Skeletal muscle cell (primary cell): ENCODE results near the gene LGALS9.
"Not testable (repeated sequence)": the region's sequence is repeated elsewhere in the genome, so short reads cannot be mapped to it uniquely, and the experiment has no call there.

Experiments used
- DNase-seq: peaks from one replicate; pipeline ENCODE4 v3.0.0-alpha.2; 2010; ENCODE audit warnings: low read depth
- H3K4me3 ChIP-seq: 2 replicates; pipeline ENCODE4 v1.5.1; 2011; ENCODE audit warnings: low read depth, mild to moderate bottlenecking, control low read depth, low read length, moderate library complexity

Gene LGALS9

DNA sequence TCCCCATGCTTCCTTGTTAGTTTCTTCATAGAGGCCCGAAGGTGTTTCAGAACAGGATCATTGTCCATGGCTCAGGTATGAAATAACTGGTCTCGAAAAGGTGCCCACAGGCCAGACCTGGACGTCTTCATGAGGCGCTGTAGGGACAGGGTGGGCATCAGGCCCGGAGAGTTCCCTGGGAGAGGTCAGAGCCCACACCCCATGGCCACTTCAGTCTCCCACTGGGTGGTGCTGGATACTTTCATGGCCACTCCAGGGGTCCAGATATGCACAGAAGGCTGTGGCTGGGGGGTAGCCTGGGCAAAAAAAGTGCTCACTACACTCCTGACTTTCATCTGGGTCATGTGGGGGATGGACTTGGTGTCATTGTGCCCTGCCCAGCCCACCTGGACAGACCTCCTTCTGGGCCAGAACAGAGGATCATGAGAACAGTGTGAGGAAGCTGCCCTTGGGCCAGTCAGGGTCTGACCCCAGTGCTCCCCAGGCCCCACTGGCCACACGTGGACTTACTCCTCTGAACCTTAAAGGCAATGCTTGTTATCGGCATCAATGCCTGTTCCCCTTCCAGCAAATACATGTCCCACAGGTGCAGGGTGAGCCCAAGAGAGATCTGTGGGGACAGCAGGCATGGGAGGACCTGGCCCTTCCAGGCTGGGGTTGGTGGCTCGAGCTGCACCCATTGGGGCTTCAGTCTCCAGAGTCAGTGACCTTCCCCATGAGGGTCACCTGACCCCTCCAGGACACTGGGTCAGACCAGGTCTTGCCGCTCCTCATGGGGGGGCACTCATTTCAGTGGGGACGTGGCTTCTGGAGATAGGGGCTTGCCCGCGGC, 36.9 kb downstream of the LGALS9 start:
- no peak for DNase-seq
- H3K4me3 ChIP-seq = no peak overlapping the region

DNA sequence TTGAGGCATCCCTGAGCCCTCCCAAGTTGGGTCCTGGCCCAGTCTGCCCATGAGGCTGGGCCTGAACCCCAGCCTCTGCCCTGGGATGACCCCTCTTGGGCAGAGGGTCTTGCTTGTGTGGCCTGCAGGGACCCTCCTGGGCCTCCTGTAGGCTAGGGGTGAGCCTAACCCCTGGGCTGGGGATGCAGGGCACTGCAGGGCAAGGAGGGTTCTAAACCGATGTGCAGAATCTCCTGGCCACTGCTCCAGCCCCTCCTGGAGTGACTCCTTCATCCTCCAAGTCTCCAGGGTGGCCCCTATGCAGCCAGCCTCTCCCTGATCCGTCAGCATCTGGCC, 37.5 kb downstream of the LGALS9 start:
- no peak for DNase-seq
- H3K4me3 ChIP-seq = no peak overlapping the region

DNA sequence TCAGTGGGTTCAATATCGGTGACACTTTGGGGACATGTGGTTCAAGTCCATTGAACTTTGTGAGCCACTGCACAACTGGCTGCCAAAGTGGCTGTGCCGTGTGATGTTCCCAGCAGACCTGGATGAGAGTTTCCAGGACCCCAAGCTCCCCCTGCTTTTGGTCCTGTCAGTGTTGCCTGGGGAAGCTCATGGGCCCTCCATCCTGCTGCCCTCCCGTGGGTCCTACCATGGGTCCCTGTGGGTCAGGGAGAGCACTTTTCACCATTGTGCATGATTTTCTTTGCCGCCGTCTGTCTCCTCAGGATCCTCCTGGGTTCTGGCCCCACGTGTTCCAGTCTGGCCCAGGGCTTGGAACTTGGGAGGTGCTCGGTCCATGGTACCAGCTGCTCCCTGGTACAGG, 38.1 kb downstream of the LGALS9 start:
- no peak for DNase-seq

DNA sequence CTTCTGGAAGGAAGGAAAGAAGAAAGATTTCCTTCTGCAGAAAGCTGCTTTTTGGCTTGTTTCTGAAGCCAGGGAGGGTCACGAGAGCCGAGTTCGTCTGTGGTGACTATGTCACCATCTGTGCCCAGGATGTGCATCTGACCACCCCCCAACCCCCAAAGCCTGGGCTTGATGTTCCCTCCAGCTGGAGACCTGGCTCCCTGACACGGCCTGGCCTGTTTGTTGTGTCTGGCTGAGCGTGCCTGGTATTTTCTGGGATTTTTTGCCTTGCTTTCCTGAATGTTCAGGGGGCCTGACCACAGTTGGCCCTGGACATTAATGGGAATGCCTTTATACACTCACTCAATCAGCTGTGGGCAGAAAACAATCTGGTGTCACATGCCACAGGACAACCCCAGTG, 38.9 kb downstream of the LGALS9 start:
- no peak overlapping the region for H3K4me3 ChIP-seq
- no peak for DNase-seq

More for the DNA sequence above, 38.1 kb downstream of the LGALS9 start:
- H3K4me3 ChIP-seq = no peak overlapping the region

DNA sequence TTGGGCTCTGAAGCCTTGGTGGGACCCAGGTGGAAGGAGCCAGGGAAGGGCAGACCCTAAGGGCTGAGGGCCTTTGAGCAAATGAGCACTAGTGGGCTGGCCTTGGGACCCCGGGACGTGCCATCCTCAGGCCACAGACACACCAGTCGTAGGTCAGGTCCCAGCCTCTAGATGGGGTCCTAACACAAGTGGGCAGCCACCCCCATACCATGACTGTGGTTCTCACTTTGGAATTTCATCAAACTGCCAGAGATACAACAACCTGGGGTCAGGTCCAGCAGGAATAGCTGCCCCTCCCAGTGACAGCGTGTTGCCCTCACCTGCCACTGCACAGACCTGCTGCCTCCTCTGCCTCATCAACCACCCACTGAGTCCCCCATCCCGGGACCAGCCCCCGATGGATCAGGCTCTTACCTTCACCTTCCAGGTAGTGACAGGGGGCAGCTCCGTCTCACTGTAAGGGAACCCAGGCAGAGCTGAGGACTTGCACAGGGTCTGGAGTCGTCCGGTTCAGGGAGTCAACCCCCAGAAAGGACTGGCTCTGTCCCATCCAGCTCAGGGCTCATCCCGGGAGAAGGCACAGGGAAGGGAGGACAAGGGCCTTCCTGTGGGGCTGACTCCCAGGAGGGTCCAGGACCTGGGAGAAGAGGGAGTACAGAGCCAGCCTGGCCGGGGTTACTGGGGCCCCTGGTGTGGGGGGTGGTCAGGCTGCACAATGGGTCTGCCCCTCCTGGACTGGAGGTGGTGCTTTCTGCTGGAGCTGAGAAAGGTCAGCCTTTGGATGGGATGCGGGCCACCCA, 40.0 kb downstream of the LGALS9 start:
- no peak overlapping the region for H3K4me3 ChIP-seq

DNA sequence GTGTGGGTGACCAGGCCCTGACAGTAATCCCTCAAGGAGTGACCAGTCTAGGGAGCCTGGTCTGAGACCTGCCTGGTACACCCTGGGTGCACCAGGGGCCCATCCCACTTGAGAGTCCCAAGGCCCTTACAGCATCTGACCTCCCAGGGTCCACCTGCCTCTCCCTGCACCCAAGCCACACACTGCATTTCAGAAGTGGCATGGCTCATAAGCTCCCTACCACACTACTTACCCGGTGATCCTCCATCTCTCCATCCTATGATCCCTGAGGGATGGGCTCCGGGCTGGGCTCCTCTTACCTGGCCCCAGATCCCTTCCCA, 40.6 kb downstream of the LGALS9 start:
- H3K4me3 ChIP-seq = no peak overlapping the region
- no peak for DNase-seq

More for the DNA sequence above, 40.0 kb downstream of the LGALS9 start:
- DNase-seq = no peak

DNA sequence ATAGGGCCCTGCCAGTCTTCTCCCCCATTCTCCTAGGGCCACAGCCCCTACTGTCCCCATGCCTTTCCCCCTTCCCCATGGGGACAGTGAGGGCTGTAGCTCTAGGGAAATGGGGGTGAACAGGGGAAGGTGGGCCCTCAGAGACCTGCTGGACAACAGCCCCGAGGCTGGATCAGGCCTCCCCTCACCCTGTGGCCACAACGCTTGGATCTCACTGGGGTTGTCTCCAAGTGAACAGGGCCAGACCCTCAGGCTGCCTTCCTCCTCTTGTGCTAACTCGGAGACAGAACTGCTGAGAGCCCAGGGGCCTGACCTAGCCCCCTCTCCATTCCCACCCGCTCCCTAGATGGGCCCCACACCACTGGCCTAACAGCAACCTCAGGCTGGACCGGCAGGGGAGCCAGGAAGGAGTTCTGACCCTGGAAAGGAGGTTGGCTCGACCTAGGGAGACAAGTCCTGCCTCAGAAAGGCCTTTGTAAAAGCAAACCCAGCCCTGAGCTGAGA, 41.0 kb downstream of the LGALS9 start:
- not testable (repeated sequence) for DNase-seq, H3K4me3 ChIP-seq

DNA sequence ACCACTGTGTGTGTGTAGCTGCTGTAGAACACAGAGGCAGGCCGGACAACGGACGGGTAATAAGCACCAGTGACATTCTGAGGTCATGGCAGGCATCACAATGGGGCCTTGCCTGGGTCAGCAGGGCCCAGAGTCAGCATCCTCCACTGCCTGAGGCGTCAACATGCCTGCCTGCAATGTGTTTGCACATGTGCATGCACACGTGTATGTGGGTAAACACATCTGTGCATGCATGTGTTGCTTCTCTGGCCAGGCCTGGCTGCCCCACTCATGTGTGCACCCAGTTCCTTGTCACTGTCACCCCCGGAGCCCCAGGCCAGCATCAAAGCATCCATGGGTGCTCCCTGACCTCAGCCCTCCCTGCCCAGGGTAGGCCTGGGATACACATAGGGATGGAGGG, 43.3 kb downstream of the LGALS9 start:
- no peak overlapping the region for H3K4me3 ChIP-seq
- DNase-seq = no peak

DNA sequence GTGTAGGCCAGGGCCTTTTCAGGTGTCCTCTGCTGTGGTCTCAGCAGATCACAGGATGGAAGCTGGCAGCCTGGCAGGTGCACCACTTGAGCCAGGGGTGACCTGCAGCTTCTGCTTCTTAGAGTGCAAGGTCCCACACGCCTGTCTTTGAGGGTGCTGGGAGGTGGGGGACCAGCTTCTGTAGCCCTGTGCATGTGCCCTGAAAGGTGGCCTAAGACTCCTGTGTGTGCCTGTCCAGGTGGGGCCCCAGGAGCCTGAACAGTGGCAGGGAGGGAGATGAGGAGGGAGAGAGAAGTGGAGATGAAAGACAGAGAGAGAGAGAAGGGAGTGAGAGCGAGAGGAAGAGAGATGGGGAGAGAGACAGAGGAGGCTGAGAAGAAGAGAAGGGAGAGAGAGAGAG, 46.2 kb downstream of the LGALS9 start:
- H3K4me3 ChIP-seq = no peak overlapping the region
- no peak for DNase-seq

DNA sequence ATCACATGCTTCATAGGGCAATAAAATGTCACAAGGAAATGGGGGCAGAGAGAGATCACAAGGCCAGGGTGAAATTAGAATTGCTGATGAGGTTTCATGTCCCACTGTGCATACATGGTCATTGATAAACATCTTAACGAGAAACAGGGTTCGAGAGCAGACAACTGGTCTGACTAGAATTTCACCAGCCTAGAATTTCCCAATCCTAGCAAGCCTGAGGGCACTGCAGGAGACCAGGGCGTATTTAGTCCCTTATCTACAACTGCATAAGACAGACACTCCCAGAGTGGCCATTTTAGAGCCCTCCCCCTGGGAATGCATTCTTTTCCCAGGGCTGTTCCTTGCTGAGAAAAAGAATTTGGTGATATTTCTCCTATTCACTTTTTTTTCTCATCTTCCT, 55.3 kb downstream of the LGALS9 start:
- not testable (repeated sequence) for H3K4me3 ChIP-seq, DNase-seq

DNA sequence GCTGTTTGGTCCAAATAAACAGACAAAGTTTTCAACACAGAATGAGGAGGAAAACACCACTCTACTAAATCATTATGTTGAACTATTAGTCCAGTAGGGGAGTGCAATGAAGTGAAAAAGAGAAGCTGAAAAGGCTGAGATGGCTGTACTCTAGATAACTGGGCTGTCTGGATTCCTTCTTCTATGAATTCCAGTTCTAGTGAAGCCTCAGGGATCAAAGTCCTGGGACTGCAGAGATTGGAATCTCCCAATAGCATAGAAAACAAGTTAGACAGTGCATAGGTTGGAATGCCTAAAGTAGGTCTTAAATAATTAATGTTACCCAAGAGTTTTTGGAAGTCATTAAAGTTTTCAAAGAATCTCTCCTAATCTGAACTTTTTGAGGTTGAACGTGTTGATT, 59.9 kb downstream of the LGALS9 start:
- no peak for DNase-seq
- no peak overlapping the region for H3K4me3 ChIP-seq

DNA sequence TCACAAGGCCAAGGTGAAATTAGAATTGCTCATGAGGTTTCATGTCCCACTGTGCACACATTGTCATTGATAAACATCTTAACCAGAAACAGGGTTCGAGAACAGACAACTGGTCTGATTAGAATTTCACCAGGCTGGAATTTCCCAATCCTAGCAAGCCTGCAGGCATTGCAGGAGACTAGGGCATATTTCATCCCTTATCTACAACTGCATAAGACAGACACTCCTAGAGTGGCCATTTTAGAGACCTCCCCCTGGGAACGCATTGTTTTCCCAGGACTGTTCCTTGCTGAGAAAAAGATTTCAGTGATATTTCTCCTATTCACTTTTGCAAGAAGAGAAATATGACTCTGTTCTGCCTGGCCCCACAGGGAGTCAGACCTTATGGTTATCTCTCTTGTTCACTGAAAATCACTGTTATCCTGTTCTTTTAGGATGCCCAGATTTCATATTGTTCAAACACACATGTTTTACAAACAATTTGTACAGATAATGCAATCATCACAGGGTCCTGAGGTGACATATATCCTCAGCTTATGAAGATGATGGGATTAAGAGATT, 64.3 kb downstream of the LGALS9 start:
- DNase-seq, H3K4me3 ChIP-seq: not testable (repeated sequence)
